HFF-Myc (cell line): ENCODE data around the gene STMND1.

ENCODE experiments used
- DNase-seq: peaks from one replicate; pipeline ENCODE4 v3.0.0-alpha.2; 2011; ENCODE audit warnings: low read depth; ENCODE audit errors: extremely low read depth
- H3K4me3 ChIP-seq: replicated peaks from 2 replicates; pipeline ENCODE4 v1.5.1; 2011; ENCODE audit warnings: low read depth, mild to moderate bottlenecking, control low read depth, low read length
- TF ChIP-seq, protein P1 (sequence below): IDR thresholded peaks from 2 replicates; pipeline ENCODE4 v1.5.1; 2012; ENCODE audit warnings: mild to moderate bottlenecking, low read depth, low read length, control low read depth; ENCODE audit errors: missing control alignments

Gene STMND1

DNA sequence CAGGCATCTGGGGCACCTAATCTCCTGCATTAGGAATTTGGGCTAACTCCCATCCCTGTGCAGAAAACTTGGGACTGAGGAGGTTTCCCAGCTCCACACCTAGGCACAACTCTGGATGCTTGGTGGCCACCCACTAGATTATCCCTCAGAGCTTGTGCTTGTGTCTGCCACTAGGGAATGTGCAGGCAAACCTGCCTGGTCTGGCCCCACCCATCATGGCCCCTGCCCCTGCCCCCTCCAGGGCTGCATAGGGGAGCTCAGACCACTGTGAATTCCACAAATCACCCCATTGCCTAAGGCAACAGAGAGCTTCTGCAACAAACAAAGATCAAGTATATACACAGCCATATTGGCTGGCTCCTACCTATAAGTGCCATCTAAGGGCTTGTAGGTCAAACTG lies 31.1 kb downstream of the STMND1 start:
- no peak for DNase-seq
- H3K4me3 ChIP-seq, result no peak overlapping the region
- TF ChIP-seq, protein P1, sequence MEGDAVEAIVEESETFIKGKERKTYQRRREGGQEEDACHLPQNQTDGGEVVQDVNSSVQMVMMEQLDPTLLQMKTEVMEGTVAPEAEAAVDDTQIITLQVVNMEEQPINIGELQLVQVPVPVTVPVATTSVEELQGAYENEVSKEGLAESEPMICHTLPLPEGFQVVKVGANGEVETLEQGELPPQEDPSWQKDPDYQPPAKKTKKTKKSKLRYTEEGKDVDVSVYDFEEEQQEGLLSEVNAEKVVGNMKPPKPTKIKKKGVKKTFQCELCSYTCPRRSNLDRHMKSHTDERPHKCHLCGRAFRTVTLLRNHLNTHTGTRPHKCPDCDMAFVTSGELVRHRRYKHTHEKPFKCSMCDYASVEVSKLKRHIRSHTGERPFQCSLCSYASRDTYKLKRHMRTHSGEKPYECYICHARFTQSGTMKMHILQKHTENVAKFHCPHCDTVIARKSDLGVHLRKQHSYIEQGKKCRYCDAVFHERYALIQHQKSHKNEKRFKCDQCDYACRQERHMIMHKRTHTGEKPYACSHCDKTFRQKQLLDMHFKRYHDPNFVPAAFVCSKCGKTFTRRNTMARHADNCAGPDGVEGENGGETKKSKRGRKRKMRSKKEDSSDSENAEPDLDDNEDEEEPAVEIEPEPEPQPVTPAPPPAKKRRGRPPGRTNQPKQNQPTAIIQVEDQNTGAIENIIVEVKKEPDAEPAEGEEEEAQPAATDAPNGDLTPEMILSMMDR, result no peak

DNA sequence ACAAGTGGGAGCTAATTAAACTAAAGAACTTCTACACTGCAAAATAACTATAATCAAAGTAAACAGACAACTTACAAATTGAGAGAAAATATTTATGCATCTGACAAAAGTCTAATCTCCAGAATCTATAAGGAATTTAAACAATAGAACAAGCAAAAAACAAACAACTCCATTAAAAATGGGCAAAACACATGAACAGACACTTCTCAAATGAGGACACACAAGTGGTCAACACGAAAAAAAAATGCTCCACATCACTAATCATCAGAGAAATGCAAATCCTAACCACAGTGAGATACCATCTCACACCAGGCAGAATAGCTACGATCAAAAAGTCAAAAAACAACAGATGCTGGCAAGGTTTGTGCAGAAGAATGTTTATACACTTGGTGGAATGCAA lies 36.2 kb downstream of the STMND1 start:
- no peak overlapping the region for H3K4me3 ChIP-seq
- TF ChIP-seq, protein P1, result no peak
- DNase-seq, result no peak

DNA sequence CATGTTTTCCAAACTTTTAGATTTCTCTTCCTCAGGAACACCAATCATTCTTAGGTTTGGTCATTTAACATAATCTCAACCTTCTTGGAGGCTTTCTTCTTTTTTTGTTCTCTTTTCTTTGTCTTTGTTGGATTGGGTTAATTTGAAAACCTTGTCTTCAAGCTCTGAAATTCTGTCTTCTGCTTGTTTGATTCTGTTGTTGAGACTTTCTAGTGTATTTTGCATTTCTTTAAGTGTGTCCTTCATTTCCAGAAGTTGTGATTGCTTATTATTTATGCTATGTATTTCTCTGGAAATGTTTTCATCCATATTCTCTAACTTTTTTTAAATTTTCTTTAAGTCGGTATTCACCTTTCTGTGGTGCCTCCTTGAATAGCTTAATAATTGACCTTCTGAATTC lies 42.2 kb downstream of the STMND1 start:
- TF ChIP-seq, protein P1, result no peak
- no peak overlapping the region for H3K4me3 ChIP-seq
- DNase-seq, result no peak

DNA sequence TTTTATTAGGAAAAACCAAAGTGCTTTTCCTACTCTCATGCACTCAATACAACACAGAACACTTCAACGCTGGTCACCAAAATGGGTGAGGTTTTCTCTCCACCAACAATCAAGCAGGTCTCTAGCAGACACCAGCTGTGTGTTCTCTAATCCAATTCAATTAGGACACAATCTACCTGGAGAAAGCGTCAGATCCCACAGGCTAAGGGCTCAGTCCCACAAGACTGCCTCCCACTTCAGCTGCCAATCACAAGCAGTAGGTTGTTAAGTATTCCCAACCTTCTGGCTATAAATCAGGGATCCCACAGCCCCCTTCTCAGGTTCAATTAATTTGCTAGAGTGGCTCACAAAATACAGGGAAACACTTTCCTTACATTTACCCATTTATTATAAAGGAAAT lies 47.7 kb downstream of the STMND1 start:
- TF ChIP-seq, protein P1, result no peak
- no peak for DNase-seq
- H3K4me3 ChIP-seq, result no peak overlapping the region

DNA sequence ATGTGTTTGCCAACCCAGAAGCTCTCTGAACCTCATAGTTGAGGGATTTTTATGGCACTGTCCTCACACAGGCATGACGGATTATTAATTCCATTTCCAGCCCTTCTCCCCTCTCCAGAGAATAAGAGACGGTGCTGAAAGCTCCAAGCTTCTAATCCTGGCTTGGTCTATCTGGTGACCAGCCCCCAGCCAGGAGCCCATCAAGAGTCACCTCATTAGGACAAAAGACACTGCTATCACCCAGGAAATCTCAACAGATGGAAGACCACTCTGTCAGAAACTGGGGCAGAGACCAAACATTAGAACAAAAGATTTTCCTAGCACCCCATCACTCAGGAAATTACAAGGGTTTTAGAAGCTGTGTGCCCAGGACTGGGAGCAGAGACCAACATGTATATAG lies 48.2 kb downstream of the STMND1 start:
- H3K4me3 ChIP-seq, result no peak overlapping the region
- DNase-seq, result no peak
- TF ChIP-seq, protein P1, result no peak

DNA sequence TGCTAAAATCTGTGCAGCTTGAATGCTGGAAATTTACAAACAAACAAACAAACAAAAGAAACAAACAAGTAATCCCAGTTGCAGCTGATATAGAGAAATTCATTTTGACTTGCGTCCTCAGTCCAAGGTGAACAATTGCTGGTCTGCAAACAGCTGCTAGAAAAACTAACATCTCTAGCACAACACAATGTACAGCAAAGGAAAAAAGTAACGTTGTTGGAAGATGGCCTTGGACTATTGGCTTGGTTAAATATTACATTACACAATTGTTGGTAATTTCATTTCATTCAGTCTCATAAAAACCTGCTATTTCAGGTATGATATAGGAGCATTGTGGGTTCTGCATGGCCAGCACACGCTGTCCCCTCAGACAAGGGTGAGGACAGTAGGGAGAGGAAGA lies 50.0 kb downstream of the STMND1 start:
- H3K4me3 ChIP-seq, result no peak overlapping the region
- TF ChIP-seq, protein P1, result no peak
- DNase-seq, result no peak

DNA sequence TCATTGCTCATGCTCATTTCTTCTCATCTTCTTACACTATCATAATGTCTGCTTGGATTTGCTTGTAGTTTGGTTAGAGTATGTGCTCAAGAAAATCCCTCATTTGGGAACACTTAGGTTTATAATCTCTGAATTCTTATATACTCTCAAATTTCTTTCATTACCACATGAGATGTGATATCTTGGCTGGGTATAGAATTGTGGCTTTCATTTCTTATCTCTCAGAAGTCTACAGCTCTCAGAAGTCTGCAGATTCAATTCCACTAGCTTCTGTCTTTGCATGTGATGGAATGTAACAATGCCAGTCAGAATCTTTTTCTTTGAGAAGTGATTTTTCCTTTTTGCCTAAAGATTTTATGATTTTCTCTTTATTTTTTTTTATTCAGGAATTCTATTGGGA lies 50.9 kb downstream of the STMND1 start:
- no peak overlapping the region for H3K4me3 ChIP-seq
- TF ChIP-seq, protein P1, result no peak

More for the DNA sequence above, 50.9 kb downstream of the STMND1 start:
- DNase-seq, result no peak
